Measurements from ENCODE around the gene PPP1R12B.
A peak's percentile ranks its signal among the peaks of the same experiment; 100 is the strongest.
"Not testable (repeated sequence)": the region's sequence is repeated elsewhere in the genome, so short reads cannot be mapped to it uniquely, and the experiment has no call there.

PPP1R12B gene

GRCh38 chr1:202584707-202585589 is 236.4 kb downstream of the PPP1R12B start:
- DNase-seq (ENCODE audit: low read depth in 2 of 2) = no peak

GRCh38 chr1:202585590-202585933 is 237.1 kb downstream of the PPP1R12B start:
- DNase-seq (ENCODE audit: low read depth in 2 of 2) = no peak

- no peak for DNase-seq (ENCODE audit: low read depth in 2 of 2)
Observed at GRCh38 chr1:202586018-202586821, 237.7 kb downstream of the PPP1R12B start.

DNA sequence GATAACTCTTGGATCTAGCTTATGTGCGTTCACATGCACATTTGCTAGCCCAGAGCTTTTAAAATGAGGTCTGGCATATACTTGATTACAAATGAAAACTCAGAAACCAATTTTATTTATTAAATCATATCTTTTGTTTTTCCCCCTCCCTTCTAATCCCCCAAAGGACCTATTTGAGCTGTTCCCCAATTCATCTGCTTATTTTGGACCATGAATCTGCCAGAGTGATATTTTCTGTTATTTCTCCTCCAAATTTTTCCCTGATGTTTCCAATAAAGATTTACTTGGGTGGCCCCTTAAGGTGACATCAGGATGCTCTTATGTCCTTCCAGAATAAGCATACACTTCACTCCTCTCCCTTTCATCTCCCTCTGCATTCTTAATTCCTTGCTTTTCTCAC is 238.4 kb downstream of the PPP1R12B start:
- DNase-seq (ENCODE audit: low read depth in 2 of 2) = no peak

- no peak for DNase-seq (ENCODE audit: low read depth in 2 of 2)
Observed at GRCh38 chr1:202587859-202588485, 239.5 kb downstream of the PPP1R12B start.

DNA sequence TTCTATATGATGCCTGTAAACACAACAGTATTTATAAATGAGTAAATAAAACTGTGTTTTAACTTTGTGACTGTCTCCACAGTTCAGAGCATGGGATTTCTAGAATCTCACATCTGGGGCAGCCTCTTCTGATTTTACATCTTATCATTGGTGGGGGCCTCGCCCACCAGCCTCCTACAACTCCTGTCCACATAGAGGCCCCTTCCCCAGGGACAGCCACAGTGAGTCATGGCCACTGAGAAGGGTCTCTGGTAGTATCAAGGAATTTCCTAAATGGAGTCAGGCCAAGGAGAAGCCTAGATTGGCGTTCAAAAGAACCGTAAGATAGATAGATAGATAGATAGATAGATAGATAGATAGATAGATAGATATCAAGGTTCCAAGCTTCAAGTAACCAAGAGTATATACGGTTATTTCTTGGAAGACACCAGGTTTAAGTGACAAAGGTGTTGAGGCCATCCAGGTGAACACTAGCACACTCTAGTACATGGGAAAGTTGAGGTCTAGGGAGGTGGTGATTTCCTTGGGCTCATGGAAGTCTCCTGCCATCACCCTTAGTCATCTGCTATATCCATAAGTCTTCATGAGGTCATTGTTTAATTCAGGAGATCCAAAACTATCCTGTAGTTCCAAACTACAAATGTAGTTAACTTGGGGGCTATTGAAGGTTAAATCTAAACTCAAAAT is 240.1 kb downstream of the PPP1R12B start:
- DNase-seq (ENCODE audit: low read depth in 2 of 2) = no peak

DNA sequence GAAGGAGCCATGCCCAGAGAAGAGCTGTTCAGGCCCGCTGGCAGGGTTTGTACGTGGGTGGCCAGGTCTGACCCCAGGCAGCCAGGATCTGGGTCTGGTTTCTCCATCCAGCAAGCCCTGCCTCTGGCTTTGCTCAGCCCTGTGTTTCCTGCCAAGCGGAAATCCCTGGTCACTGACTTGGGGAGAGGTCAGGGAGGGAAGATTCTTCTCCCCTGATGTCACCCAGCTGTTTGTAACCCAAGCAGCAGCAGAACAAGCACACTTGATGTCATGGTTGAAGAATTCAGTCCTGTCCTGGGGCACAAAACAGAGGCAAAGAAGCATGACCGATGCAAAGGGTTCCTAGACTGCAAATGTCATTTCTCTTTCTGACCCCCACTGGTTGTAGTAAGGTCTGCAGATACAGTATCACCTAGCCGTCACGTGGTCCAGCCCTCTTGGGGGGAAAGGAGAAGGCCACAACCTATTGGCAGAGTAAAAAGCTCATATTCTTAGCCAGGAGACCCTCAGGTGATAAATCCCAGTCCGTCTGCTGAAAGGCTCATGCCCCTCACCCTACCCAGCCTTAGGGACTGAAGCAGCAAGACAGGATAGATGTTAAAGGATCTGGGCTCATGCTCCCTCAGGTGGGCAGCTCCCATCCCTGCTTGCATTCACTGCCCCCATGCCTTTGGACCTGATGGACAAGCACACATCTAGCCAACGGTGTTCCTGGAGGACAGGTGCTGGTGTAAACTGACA is 240.9 kb downstream of the PPP1R12B start:
- DNase-seq (ENCODE audit: low read depth in 2 of 2) = no peak

DNA sequence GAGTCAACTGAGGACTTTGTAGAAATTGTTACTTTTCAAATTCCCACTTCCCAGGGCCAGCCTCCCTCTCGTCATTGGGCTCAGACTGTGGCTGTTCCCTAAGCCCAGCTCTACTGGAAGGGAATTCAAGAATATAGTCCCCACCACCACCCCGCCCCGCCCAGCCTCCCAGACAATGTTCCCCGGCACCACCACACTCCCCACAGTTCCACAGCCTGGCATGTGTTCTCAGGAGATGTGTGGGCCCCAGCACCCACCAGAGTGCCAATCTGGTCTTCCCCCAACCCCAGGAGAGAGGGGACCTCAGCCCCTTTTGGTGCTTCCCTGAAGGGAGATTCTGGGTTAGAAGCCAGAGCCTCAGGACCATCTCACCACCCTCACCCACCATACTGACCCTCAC is 241.6 kb downstream of the PPP1R12B start:
- no peak for DNase-seq (ENCODE audit: low read depth in 2 of 2)

DNA sequence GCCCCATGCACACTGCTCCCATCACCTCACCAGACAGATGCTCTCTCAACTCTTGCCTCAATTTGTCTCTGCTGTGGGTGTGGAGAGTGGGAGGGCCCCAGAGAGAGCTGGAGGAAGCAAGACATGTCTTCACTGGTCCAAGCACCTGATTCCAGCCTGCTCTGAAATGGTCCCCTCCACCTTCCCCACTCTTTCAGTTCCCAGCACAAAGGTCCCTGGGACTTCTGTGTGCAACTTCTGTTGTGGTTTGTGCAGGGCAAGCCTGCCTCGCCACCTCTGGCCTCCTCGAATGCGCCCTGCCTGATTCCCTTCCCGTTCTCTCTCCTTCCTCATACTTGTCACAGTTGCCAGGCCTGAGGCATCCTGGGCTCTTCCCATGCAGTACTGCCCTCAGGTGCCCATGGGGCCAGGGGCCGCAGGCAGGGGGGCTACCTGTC is 242.5 kb downstream of the PPP1R12B start:
- no peak for DNase-seq (ENCODE audit: low read depth in 2 of 2)

DNA sequence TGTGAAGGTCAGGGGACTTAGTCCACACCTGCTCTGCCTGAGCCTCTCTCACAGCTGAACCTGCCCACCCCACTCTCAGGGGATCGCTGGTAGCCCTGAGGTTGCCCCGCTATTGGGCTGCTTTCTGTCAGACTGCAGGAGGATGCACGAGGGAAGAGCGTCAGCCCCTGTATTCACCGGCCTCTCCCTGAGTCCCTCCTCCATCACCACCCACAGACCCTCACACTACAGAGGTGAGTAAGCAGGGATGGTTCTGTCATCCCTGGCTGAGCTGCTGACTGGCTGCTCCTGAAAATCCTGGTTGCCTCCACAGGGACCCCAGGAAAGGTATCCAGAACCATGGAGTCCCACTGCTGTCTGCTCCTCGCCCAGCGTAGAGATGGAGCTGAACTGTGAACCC is 243.0 kb downstream of the PPP1R12B start:
- no peak for DNase-seq (ENCODE audit: low read depth in 2 of 2)

- no peak for DNase-seq (ENCODE audit: low read depth in 2 of 2)
Observed at GRCh38 chr1:202592146-202592545, 243.6 kb downstream of the PPP1R12B start.

DNA sequence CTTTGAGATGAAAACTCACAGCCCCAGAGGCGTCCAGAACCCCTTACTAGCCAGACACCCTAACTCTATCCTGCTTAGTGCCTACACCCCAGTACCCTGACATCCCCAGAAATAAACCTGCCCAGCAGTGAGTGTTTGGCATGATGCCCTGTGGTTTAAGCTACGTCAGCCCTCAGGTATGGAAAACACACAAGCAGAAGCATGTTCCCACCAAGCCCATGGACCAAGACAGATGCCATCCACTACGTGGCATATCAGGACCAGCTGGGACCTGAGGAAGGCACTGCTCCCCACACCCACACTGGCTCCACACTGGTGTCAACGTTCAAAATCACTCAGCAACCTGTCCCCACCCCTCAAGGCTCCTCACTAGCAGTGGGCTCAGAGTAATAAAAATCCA is 245.3 kb downstream of the PPP1R12B start:
- no peak for DNase-seq (ENCODE audit: low read depth in 2 of 2)

GRCh38 chr1:202596638-202597037 is 248.1 kb downstream of the PPP1R12B start:
- DNase-seq (ENCODE audit: low read depth in 2 of 2) = no peak

DNA sequence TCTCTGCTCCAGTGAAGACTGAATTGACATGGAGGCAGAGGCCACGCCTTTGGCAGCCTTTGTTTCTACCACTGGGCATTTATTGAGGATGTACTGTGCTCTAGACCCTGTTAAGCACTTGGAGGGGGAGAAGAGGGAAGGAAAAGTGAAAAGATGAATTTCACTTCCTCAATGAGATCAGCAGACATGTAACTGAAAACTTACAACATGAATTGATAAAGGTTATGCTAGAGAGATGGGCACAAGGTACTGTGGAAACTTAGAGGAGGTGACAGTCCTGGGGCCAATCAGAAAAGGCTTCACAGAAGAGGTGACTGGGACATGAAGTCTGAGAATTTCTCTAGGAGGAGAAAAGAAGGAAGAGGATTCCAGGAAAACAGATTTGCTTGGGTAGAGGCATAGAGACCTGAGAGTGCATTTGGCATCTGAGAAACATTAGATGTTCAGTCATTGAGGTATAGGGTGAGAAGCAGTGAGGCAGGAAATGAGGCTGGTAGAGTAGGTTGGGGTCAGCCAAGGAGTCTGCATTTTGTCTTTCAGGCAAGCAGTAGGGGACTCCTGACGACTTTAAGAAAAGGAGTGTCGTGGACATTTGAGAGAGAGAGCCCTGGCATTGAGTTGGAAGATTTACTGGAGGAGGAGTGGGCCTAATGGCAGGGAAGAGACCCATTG is 248.7 kb downstream of the PPP1R12B start:
- no peak for DNase-seq (ENCODE audit: low read depth in 2 of 2)

GRCh38 chr1:202599669-202600431 is 251.4 kb downstream of the PPP1R12B start:
- DNase-seq (ENCODE audit: low read depth in 2 of 2) = peak; percentile 8 to 31

DNA sequence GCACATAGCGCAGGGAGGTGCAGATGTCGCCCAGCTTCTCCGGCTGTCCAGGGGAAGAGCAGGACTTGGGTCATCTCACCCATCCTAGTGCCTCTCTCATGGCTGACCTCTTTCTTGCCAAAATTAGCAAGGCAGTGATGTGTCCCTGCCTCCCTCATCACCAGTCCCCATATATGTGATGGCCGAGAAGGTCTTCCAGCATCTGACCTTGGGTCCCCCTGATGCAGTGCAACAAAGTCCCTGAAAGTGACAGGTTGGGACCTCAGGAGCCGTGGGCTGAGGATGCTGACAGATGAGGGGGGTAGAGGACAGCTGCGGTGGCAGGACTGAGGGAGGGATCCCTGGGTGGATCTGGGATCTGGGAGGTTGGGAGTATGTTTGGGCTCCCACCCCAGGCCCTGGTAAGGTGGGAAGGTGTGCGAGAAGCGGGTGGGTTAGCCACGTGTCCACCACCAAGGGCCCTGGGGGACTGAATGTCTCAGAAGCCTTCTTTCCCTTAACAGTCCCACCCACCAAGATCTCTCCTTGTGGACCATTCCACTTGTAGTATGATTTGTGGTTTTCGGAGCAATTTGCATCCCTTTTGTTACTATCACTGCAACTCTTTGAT is 252.0 kb downstream of the PPP1R12B start:
- DNase-seq (ENCODE audit: low read depth in 2 of 2) = no peak

- DNase-seq (ENCODE audit: low read depth in 2 of 2) = no peak
Observed at GRCh38 chr1:202603435-202603834, 254.9 kb downstream of the PPP1R12B start.

DNA sequence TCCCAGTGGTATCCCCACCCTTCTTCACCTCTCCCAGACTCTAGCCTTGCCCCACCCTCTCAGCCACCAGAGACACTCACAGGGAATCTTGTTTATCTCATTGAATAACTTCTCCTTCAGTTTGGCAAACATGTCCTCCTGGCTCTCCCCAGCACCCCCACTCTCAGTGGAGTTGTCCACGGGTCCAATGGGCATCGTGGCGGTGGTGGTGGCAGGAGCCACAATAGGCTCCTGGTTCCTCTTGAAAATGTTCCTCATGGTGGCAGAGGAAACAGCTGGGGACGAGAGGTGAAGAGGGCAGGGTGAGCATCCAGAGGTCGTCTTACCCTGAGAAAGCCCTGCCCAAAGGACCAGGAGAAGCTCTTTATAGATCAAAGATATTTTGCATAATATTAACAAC is 257.0 kb downstream of the PPP1R12B start:
- DNase-seq (ENCODE audit: low read depth in 2 of 2) = no peak

DNA sequence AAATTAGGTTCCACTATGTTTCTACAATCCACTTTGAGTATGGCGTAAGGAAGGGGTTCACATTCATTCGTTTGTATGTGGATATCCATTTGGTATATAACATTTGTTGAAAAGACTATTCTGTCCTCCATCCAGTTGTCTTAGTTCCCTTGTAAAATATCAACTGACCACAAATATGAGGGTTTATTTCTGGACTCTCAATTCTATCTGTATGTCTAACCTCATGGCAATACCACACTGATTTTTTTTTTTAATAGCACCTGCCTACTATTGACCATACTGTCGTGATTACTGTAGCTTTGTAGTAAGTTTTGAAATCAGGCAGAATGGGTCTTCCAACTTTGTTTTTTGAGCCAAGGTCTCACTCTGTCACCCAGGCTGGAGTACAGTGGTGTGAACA is 263.5 kb downstream of the PPP1R12B start:
- DNase-seq (ENCODE audit: low read depth in 2 of 2) = not testable (repeated sequence)

Measured in stimulated activated CD4-positive, alpha-beta T cell treated with anti-CD3 and anti-CD28 coated beads, Interleukin-15, amount 100 ng/mL, for 48 hours (primary cell).